AG08395 (cell line): ENCODE data around the gene MIB2.
"Not testable (repeated sequence)": the region's sequence is repeated elsewhere in the genome, so short reads cannot be mapped to it uniquely, and the experiment has no call there.

Experiments used
- DNase-seq: peaks from one replicate; pipeline ENCODE4 v3.0.0; 2012; ENCODE audit warnings: mixed read lengths, low spot score

MIB2 gene

GRCh38 chr1:1615256-1616044, at the start of gene MIB2:
MIB2 (plus strand) TSS chr1:1615500; CDS start chr1:1623453, 7,953 bp downstream.
- DNase-seq: peak; percentile 100

GRCh38 chr1:1567152-1567875, 48.0 kb upstream of the MIB2 start:
- DNase-seq: no peak

- no peak for DNase-seq
These were observed 47.4 kb upstream of the MIB2 start for GRCh38 chr1:1567891-1568291.

DNA sequence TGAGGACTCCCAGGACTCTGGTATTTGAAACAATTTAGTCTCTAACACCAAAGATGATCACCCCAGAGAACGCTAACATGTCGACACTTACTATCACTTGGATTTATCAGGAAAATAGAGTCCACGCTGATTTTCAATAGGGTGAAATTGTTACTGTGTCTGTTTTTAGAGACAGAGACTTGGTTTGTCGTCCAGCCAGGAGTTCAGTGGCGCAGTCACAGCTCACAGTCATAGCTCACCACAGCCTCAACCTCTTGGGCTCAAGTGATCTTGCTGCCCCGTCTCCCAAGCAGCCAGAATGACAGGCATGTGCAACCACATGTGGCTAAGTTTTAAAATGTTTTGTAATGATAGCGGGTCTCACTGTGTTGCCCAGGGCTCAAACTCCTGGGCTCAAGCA, 46.0 kb upstream of the MIB2 start:
- no peak for DNase-seq

DNA sequence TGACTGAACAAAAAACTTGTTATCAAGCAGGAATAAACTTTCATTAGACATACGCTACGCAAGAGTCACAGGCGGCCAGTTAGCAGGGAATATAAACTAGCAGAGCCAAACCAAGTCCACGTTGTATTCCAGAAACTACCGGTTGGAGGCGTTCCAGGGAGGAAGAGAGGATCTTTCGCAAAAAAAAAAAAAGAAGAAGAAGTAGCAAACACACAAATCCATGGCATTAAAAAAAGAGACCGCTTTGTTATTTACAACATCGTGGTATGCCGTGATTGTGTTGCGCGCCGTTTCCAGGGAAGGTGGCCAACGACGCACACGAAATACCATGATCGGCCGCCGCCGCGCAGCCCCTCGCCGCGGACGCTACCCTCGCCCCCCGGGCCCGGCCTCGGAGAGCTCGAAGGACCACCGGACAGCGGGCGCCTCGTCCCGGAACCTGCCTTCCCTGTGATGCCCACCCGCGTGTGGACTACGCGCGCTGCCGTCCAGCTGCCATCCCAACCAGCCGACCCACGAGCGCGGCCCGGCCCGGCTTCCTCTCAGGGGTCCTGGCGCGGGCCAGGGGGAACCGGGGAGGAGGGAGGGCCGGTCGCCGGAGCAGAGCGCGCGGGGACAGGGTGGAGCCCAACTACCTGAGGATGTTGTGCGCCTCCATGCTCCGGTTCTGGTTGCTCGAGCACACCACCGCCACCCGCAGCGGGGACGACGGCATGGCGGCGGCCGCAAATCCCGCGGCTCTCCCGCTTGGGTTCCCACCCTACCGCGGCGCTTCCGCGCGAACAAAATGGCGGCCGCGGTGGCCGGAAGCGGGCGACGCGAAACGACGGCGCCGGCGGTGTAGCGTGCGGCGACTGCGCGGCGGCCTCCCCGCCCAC, 41.2 kb upstream of the MIB2 start:
- peak; percentile 82 for DNase-seq

DNA sequence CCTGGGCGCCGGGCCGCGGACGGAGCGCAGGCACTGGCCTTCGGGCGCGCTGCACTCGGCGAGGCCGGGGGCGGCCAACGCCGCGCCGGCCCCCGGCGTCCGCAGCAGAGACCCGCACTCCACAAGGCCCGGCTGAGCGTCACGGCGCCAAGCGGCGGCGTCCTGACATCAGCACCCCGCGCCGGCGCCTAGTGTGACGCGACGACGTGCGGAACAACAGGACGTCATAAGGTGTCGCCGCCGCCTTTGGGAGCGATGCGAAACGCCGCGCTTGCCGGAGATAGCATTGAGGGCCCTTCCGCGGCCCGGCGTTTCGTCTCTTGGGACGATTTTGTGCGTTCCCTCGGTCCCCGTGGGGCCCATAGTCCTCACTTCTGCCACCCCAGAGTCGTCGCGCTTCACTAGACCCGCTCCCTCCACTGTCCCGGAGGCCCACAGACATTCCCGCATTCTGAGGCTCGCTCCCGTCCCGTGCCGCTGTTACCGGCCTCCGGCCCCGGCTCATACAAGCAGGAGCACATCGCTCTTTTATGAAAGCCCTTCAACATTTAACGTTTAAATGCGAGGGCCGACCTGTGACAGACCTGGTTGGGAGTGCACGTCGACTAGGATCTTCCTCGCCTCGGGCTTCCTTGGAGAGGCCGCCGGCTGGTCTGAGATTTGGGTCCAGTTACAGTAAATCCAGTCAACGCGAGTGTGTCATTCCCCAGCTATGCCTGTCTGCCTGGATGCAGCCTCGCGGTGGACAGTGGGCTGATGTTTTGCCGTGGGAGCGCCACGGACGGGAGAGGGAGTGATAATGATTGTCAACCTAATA, 40.4 kb upstream of the MIB2 start, which contains the start of gene SSU72:
Gene SSU72, minus strand, starts transcription at position 143 of the 817 bp plus-strand sequence. CDS start 306 bp downstream, outside the sequence.
- DNase-seq: peak; percentile 95

- DNase-seq: no peak
These were observed 37.8 kb upstream of the MIB2 start for GRCh38 chr1:1577367-1578011.

DNA sequence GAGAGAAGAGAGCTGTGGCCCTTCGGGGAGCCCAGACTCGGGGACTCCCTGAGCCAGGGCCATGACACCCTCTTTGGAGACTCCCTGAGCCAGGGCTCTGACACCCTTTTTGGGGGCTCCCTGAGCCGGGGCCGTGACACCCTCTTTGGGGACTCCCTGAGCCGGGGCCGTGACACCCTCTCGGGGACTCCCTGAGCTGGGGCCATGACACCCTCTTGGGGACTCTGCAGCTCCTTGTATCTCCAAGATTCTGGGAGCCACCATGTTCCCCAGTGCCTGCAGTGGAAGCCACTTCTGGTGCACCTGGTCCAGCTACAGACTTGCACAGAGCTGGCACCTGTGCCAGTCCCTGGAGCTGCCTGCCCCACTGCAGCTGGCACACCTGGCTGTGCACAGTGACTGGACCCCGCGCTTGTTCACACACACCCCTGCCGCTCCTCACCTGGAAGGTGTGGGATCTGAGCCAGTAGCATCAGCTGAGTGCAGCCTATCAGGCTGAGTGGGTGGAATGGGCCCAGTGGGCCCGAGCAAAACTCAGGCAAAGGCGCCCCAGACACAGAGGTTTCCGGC, 36.8 kb upstream of the MIB2 start:
- DNase-seq: no peak

DNA sequence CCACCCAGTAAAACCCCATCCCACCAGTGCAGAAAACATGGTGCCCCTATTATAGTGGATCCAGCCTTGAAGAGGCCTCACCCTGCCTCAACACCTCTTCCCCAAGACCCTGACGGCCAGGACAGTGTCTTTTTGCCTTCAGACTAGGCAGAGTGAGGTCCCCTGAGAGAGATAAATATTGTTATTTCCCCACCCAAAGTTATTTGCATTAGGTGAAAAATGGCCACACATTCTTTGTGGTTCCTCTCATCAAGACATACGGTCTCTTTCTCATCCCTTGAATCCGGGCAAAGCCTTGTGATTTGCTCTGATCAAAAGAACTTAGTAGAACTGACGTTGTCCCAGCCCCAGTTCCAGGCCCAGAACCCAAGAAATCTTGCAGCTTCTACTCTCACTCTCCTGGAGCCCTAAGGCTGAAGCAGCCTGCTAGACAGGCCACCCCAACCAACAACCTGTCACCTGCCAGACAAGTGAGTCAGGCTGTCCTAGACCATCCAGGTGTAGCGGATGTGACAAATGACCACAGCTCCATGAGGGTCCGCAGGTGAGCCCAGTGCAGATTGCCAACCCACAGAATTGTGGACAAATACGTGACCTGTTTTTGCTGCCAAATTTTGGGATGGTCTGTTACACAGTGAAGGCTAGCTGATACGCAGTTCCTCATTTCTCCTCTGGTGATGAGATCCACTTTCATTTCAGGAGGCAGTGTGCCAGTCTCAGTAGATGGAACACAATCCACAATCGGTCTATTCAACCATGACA, 32.5 kb upstream of the MIB2 start:
- no peak for DNase-seq

DNA sequence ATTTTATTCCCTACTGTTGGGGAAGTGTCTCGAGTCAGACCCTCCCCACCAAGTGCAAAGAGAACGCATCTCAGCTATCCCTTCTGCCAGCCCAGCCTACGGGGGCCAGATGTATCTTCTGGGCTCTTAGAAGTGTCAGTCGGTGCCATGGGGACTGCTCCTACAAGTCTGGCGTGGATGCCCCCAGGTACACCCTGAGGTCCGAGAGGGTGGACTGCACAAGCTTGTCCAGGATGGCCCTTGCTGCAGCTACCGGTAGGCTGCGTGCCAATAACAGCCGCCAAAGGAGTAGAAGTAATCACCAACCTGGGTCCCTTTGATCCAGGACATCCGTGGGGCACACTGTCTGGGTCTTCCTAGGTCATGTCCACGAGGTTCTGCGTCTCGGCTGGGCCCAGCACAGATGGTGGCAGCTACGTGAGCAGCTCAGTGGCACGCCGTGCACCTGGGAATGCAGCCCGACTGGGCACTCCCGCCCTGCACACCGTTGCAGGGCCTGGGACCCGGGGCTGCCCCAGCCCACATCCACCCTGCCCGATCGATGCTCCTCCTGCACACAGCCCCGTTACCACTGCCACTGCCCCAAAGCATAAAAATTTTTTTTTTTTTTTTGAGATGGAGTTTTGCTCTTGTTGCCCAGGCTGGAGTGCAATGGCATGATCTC, 31.8 kb upstream of the MIB2 start:
- DNase-seq: no peak

DNA sequence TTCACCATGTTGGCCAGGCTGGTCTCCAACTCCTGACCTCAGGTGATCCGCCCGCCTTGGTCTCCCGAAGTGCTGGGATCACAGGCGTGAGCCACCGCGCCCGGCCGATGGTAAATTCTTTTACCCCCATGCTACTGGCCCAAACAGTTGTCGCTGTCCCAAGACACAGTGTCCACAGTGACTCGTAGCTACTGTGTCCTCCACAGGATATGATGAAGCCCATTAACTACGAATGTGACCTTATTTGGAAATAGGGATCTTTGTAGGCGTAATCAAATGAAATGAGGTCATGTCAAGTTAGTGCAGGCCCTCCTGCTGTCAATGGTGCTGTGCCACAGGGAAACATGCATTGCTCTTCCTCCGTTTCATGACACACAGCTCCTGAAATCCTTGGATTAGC, 23.8 kb upstream of the MIB2 start:
- no peak for DNase-seq

DNA sequence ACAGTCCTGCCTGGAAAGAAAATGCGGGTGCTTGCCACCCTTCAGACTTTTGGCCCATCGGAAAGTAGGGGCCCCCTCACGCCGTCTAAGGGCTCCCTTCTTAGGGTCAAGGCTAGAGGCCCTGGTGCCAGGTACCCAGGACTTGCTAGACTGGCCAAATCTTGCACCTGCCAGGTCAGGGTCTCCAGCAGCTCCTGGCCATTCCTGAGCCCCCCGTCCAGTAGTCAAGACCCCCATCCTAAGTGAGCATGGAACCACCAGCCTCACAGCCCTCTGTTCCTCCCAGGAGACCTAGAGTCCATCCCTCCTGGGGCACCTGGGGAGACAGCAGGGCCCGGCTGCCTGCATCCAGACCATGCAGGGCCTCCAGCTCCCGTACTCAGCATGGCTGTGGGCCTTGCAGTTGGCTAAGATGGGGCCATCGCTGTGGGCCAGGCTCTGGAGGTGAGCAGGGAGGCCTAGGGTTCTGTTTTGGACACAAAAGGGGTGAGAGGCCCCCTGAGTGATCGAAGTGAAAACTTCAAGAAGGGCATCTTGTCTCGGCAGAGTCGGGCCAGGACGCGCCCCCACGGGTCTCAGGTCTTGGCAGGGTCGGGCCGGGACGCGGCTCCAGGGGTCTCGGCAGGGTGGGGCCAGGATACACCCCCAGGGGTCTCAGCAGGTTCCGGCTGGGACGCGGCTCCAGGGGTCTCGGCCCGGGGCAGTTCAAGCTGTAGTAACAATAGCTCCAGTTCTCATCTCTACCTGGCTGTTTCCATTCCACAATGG, 21.3 kb upstream of the MIB2 start:
- DNase-seq: no peak

DNA sequence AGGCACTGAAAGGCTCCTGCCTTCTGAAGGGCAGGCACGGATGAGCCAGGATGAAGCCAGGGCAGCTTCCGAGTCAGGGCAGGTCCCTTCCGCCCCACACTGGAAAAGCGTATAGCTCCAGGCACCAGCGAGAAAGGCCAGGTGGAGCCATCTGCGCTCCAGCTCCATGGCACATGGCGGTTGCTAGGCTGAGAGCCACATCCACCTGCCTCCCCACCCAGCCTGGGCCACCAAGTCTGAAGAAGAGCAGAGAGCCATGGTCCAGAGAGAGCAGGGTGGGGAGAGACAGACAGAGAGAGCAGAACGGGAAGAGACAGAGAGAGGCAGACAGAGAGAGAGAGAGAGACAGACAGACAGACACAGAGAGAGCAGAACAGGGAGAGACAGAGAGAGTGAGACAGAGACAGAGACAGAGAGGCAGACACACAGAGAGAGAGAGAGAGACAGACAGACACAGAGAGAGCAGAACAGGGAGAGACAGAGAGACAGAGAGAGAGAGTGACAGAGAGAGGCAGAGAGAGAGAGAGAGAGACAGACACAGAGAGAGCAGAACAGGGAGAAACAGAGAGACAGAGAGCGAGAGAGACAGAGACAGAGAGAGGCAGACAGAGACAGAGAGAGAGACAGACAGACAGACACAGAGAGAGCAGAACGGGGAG, 20.6 kb upstream of the MIB2 start:
- no peak for DNase-seq

DNA sequence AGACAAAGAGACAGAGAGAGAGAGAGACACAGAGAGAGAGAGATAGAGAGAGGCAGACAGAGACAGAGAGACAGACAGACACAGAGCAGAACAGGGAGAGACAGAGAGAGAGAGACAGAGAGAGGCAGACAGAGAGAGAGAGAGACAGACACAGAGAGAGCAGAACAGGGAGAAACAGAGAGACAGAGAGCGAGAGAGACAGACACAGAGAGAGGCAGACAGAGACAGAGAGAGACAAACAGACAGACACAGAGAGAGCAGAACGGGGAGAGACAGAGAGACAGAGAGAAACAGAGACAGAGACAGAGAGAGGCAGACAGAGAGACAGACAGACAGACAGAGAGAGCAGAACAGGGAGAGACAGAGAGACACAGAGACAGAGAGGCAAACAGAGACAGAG, 20.0 kb upstream of the MIB2 start:
- not testable (repeated sequence) for DNase-seq

- DNase-seq: no peak
These were observed 18.6 kb upstream of the MIB2 start for GRCh38 chr1:1596493-1597274.

GRCh38 chr1:1597275-1597930, 17.9 kb upstream of the MIB2 start:
- DNase-seq: no peak
